RWPE1 (cell line): Measurements from ENCODE around the gene SPOCK1.
"Not testable (repeated sequence)": the region's sequence is repeated elsewhere in the genome, so short reads cannot be mapped to it uniquely, and the experiment has no call there.

Source experiments
- CTCF ChIA-PET: fragments of 350-600 bp; sonication (Branson Sonifier 250); formaldehyde crosslinking; extraction: SDS; loops from one replicate; lab custom pipeline; 2021; lab: Yijun Ruan, JAX
- POLR2A ChIA-PET: fragments of 400-600 bp; formaldehyde crosslinking; extraction: SDS; loops from one replicate; lab custom pipeline; 2020; ENCODE audit warnings: antibody characterized with exemption; ENCODE audit not compliant: low non-redundant PET; lab: Yijun Ruan, JAX
- DNase-seq: peaks from one replicate; pipeline ENCODE4 v3.0.0; 2012; ENCODE audit warnings: low spot score
- H3K27ac ChIP-seq: fragments of 450-650 bp; 2 replicates; pipeline ENCODE4 v1.5.1; 2017
- CTCF ChIP-seq: fragments of 450-650 bp; conservative IDR thresholded peaks from 2 replicates; pipeline ENCODE4 v1.5.1; 2017; ENCODE audit warnings: low read depth, mild to moderate bottlenecking

Gene SPOCK1

DNA sequence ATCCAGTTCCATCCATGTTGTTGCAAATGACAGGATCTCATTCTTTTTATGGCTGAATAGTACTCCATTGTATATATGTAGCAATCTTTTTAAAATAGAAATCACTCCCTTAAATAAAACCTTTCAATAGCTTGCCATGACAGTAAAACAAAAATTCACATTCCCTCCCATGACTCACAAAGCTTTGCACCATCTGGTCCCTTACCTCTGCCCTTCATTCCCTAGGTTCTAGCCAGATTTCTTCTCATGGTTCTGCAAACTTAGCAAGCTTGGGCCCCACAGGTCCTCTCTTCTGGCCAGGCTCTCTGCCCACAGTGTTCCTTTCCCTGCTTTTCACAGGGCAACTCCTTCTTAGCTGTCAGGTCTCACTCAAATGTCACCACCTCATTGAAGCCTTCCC, 4.3 kb upstream of the SPOCK1 start:
- ChIA-PET POLR2A (no interaction called here), CTCF (interaction anchor here (0.7 kb wide), 1 partner anchor 90 kb away, joined by 3 read pairs; no protein-coding TSS in a partner anchor)
- no peak for TF ChIP-seq CTCF

DNA sequence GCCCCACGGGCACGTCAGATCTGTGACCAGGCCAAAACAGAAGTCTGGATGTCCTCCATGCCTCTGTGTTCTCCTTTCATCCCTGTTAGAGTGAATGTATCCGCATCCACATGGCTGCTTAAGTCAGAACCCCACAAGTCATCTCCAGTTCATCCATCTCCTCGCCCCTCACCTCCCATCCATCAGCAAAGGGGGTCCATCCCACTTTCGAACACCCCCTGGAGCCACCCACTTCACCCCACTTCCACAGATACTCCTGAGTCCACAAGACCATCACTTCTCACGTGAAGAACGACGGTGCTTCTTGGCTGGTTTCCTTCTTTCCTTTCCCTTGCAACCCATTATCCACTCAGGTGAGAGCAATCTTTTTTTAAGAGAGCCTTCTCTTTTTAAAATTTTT, 3.5 kb upstream of the SPOCK1 start:
- TF ChIP-seq CTCF, result no peak
- DNase-seq, result no peak
- POLR2A ChIA-PET, result no interaction called here
- CTCF ChIA-PET, result no interaction called here
- H3K27ac ChIP-seq, result no peak overlapping the region

More for the DNA sequence above, 4.3 kb upstream of the SPOCK1 start:
- H3K27ac ChIP-seq, result no peak overlapping the region
- no peak for DNase-seq

GRCh38 chr5:137501846-137502406, 2.8 kb upstream of the SPOCK1 start:
- DNase-seq, result no peak
- no peak for TF ChIP-seq CTCF
- POLR2A ChIA-PET, result no interaction called here
- CTCF ChIA-PET, result no interaction called here
- H3K27ac ChIP-seq, result no peak overlapping the region

GRCh38 chr5:137501226-137501625, 2.1 kb upstream of the SPOCK1 start:
- CTCF ChIA-PET, result no interaction called here
- no peak for DNase-seq
- H3K27ac ChIP-seq, result no peak overlapping the region
- TF ChIP-seq CTCF, result no peak
- POLR2A ChIA-PET, result no interaction called here

DNA sequence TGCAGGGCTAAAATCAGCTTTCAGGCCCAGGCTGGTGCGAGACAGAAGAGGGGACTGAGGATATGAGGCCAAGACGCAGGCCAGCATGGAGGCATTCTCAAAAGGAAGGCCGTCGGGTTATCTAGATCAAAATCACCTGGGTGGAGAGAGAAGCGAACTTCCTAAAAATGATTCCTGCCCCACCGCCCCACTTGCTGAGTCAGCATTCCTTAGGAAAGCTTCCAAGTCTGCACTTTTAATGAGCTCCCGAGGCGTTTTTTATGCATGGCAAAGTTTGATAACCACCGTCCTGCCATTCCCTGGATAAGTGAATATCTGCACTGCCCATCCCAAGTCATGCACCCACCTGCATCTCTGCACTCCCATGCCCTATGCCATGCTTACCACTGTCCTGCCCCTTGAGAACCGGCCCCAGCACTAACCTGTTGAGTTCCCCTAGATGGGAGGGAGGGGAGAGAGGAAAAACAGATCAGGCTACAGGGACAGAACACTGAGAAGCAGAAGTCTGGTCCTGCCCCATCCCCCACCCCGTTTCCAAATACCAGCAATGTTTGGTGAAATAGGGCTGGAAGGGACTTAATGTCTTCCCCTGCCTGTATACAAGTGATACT, 1.6 kb upstream of the SPOCK1 start:
- no peak for DNase-seq
- ChIA-PET CTCF (no interaction called here), POLR2A (no interaction called here)
- no peak for TF ChIP-seq CTCF
- no peak overlapping the region for H3K27ac ChIP-seq

DNA sequence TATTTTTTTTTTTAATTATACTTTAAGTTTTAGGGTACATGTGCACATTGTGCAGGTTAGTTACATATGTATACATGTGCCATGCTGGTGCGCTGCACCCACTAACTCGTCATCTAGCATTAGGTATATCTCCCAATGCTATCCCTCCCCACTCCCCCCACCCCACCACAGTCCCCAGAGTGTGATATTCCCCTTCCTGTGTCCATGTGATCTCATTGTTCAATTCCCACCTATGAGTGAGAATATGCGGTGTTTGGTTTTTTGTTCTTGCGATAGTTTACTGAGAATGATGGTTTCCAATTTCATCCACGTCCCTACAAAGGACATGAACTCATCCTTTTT, 351 bp upstream of the SPOCK1 start:
- POLR2A ChIA-PET, DNase-seq, H3K27ac ChIP-seq: not testable (repeated sequence)
- CTCF ChIA-PET, result interaction anchor here (1.0 to 1.2 kb wide), 4 partner anchors 169 to 246 kb away, joined by 3 to 10 read pairs (median 3); no protein-coding TSS in a partner anchor
- peak; percentile 41; the same call in 1 of the 2 replicates for TF ChIP-seq CTCF
